Gastrocnemius medialis (tissue), 4 donors: ENCODE results near the gene PTPRR.

Experiments used
- CTCF ChIP-seq, 5 experiments: fragments of 450-650 bp in 3 of 5; fragments of 200-600 bp in 2 of 5; sonication (generic) in 2 of 5; IDR thresholded peaks in 4 of 5; conservative IDR thresholded peaks in 1 of 5; 1 replicate in 4 of 5; 2 replicates in 1 of 5; pipeline ENCODE4 v1.5.1; 2016 to 2019; ENCODE audit warnings: antibody characterized with exemption in 5 of 5, mild to moderate bottlenecking in 3 of 5, moderate library complexity in 3 of 5
- POLR2A ChIP-seq, 2 donors: fragments of 450-650 bp; IDR thresholded peaks; one replicate each; pipeline ENCODE4 v1.6.1; 2017; ENCODE audit warnings: antibody characterized with exemption in 2 of 2, mild to moderate bottlenecking in 2 of 2, moderate library complexity in 2 of 2

GRCh38 chr12:70787612-70788011 is 132.9 kb downstream of the PTPRR start:
- no peak for TF ChIP-seq CTCF (IDR thresholded peaks at IDR 0.05 in 4 of 5, conservative IDR thresholded peaks at IDR 0.05 in 1 of 5)
- no peak for TF ChIP-seq POLR2A (IDR thresholded peaks at IDR 0.05)
